PC-9 (cell line): Measurements from ENCODE around the gene STRADA. TPM values are rescaled to one million over a fixed set of nuclear protein-coding genes. Genes with fewer than 3 reads are reported as not detected.

Experiments used
- BruUV-seq: library from RNA; stranded (reverse); fragments of 400-500 nt; replicated peaks from 2 replicates; lab custom pipeline; 2021; lab: Mats Ljungman, UMichigan
- CTCF ChIA-PET: fragments of 300-600 bp; sonication (Branson Sonifier 250); formaldehyde crosslinking; loops from one replicate; lab custom pipeline; 2022; ENCODE audit warnings: antibody characterized with exemption; lab: Charles Lee
- POLR2A ChIA-PET: fragments of 300-600 bp; sonication (Branson Sonifier 250); formaldehyde crosslinking; loops from one replicate; lab custom pipeline; 2022; ENCODE audit warnings: antibody characterized with exemption; ENCODE audit not compliant: unreplicated experiment; lab: Charles Lee
- DNase-seq, 2 experiments: peaks; one replicate each; pipeline versions ENCODE4 v3.0.0 to v3.0.0-alpha.2; 2015 to 2022; ENCODE audit warnings: mixed read lengths in 1 of 2
- H2AFZ ChIP-seq: fragments of 200-600 bp; sonication (generic); 2 replicates; pipeline ENCODE4 v1.8.1; 2017; ENCODE audit warnings: antibody characterized with exemption
- H3F3A ChIP-seq: fragments of 200-600 bp; sonication (generic); 2 replicates; pipeline ENCODE4 v1.8.1; 2017; ENCODE audit warnings: antibody characterized with exemption, mild to moderate bottlenecking, low read depth; ENCODE audit not compliant: insufficient read depth
- H3K27ac ChIP-seq: fragments of 200-600 bp; sonication (generic); 2 replicates; pipeline ENCODE4 v1.6.1; 2016; ENCODE audit warnings: mixed run types
- H3K27me3 ChIP-seq: fragments of 200-600 bp; sonication (generic); 2 replicates; pipeline ENCODE4 v1.6.1; 2016; ENCODE audit warnings: low read depth, mixed run types; ENCODE audit not compliant: insufficient read depth
- H3K36me3 ChIP-seq: fragments of 200-600 bp; sonication (generic); 2 replicates; pipeline ENCODE4 v1.6.1; 2016; ENCODE audit warnings: low read depth, mixed run types
- H3K4me1 ChIP-seq: fragments of 200-600 bp; sonication (generic); replicated peaks from 2 replicates; pipeline ENCODE4 v1.6.1; 2016; ENCODE audit warnings: mixed run types; ENCODE audit not compliant: insufficient read depth
- H3K4me2 ChIP-seq: fragments of 200-600 bp; sonication (generic); 2 replicates; pipeline ENCODE4 v1.6.1; 2017; ENCODE audit warnings: mixed run types
- H3K4me3 ChIP-seq: fragments of 200-600 bp; sonication (generic); 2 replicates; pipeline ENCODE4 v1.6.1; 2016; ENCODE audit warnings: mixed run types
- H3K79me2 ChIP-seq: fragments of 200-600 bp; sonication (generic); 2 replicates; pipeline ENCODE4 v1.6.1; 2017; ENCODE audit warnings: low read depth, mixed run types
- H3K9me2 ChIP-seq: fragments of 200-600 bp; sonication (generic); 2 replicates; pipeline ENCODE4 v1.8.1; 2017; ENCODE audit warnings: mild to moderate bottlenecking; ENCODE audit not compliant: insufficient read depth
- H3K9me3 ChIP-seq: fragments of 200-600 bp; sonication (generic); 2 replicates; pipeline ENCODE4 v1.8.1; 2016; ENCODE audit warnings: low read depth; ENCODE audit not compliant: insufficient read depth
- H4K20me1 ChIP-seq: fragments of 200-600 bp; sonication (generic); 2 replicates; pipeline ENCODE4 v1.8.1; 2017; ENCODE audit not compliant: insufficient read depth
- CTCF ChIP-seq: fragments of 200-600 bp; sonication (generic); conservative IDR thresholded peaks from 2 replicates; pipeline ENCODE4 v1.6.1; 2017; ENCODE audit warnings: mixed run types, antibody characterized with exemption, mild to moderate bottlenecking, moderate library complexity
- EZH2 ChIP-seq: fragments of 200-600 bp; sonication (generic); IDR thresholded peaks from 2 replicates; pipeline ENCODE4 v1.8.0; 2017; ENCODE audit warnings: antibody characterized with exemption, low read depth
- intact Hi-C: fragments of 100-400 bp; cut with micrococcal nuclease; formaldehyde crosslinking; loops from one replicate; pipeline ENCODE4 v1.10.0; 2022; ENCODE audit not compliant: unreplicated experiment
- total RNA-seq: library from RNA; stranded (reverse); gene quantifications from 2 replicates; pipeline ENCODE4 v1.2.3, GENCODE V29; 2021

Gene STRADA
- total RNA-seq, 1 experiment from 2014 or later, result 28.8 TPM

GRCh38 chr17:63774969-63775265 lies 33.3 kb upstream of the STRADA start:
- no peaks in the 10 kb centered on the region for H3K27me3 ChIP-seq
- TSS peak; percentile 32 for BruUV-seq
- POLR2A ChIA-PET, result interaction anchor here (0.6 kb wide), 1 partner anchor 66 kb away, joined by 3 read pairs; no protein-coding TSS in a partner anchor
- H2AFZ ChIP-seq, result no peak overlapping the region
- H3K9me3 ChIP-seq, result no peaks in the 10 kb centered on the region
- peaks cover 28% of the 10 kb centered on the region for H3K36me3 ChIP-seq
- H3K27ac ChIP-seq, result peak overlapping the region; percentile 96
- peaks cover 45% of the 10 kb centered on the region for H4K20me1 ChIP-seq
- intact Hi-C loops, result loop anchor here (2.0 kb wide), 2 partner anchors 52 to 68 kb away; partner anchors contain the start of genes FTSJ3, PSMC5 and SMARCD2
- H3K4me3 ChIP-seq, result peak overlapping the region; percentile 80
- no peaks in the 10 kb centered on the region for H3K9me2 ChIP-seq
- no peak for TF ChIP-seq EZH2
- TF ChIP-seq CTCF, result no peak
- CTCF ChIA-PET, result interaction anchor here (0.6 kb wide), 1 partner anchor 998 kb away, joined by 6 read pairs; no protein-coding TSS in a partner anchor
- H3K4me2 ChIP-seq, result peak overlapping the region; percentile 90
- H3F3A ChIP-seq, result peaks cover 37% of the 10 kb centered on the region
- peaks cover 60% of the 10 kb centered on the region for H3K4me1 ChIP-seq
- DNase-seq, result no peak
- peaks cover 92% of the 10 kb centered on the region for H3K79me2 ChIP-seq

GRCh38 chr17:63774141-63774968 lies 32.8 kb upstream of the STRADA start, which contains the start of gene DDX42:
Gene DDX42 (plus strand): TSS chr17:63774170. CDS start chr17:63787050, 12,880 bp downstream.
- H3K4me2 ChIP-seq, result peak within 1 kb of the TSS; percentile 90
- H3K36me3 ChIP-seq, result peaks cover 28% of the 10 kb centered on the region
- no peaks in the 10 kb centered on the region for H3K9me2 ChIP-seq
- H3K4me3 ChIP-seq, result peak within 1 kb of the TSS; percentile 80
- H3K79me2 ChIP-seq, result peaks cover 92% of the 10 kb centered on the region
- no TSS peak for BruUV-seq
- H3K4me1 ChIP-seq, result peaks cover 58% of the 10 kb centered on the region
- CTCF ChIA-PET, result interaction anchor here (0.6 kb wide), 1 partner anchor 999 kb away, joined by 6 read pairs; no protein-coding TSS in a partner anchor
- H3K9me3 ChIP-seq, result no peaks in the 10 kb centered on the region
- H3K27ac ChIP-seq, result peak within 1 kb of the TSS; percentile 96
- H2AFZ ChIP-seq, result peak within 1 kb of the TSS; percentile 88
- peak in 1 of 2 experiments; percentile 90 for DNase-seq
- intact Hi-C loops, result loop anchor here (2.0 kb wide), 2 partner anchors 52 to 68 kb away; partner anchors contain the start of genes FTSJ3, PSMC5 and SMARCD2
- peaks cover 40% of the 10 kb centered on the region for H4K20me1 ChIP-seq
- H3F3A ChIP-seq, result peaks cover 36% of the 10 kb centered on the region
- H3K27me3 ChIP-seq, result no peaks in the 10 kb centered on the region
- TF ChIP-seq EZH2 (no peak), CTCF (no peak)
- POLR2A ChIA-PET, result interaction anchor here (0.5 to 1.7 kb wide), 10 partner anchors 13 to 982 kb away, joined by 3 to 32 read pairs (median 14); partner anchors contain the start of gene MAP3K3

- H3K79me2 ChIP-seq, result peaks cover 92% of the 10 kb centered on the region
- peak within 1 kb of the TSS; percentile 90 for H3K4me2 ChIP-seq
- H3K4me3 ChIP-seq, result peak within 1 kb of the TSS; percentile 80
- no peaks in the 10 kb centered on the region for H3K9me3 ChIP-seq
- H4K20me1 ChIP-seq, result peaks cover 44% of the 10 kb centered on the region
- H3K36me3 ChIP-seq, result peaks cover 29% of the 10 kb centered on the region
- peak within 1 kb of the TSS; percentile 96 for H3K27ac ChIP-seq
- H2AFZ ChIP-seq, result peak within 1 kb of the TSS; percentile 88
- CTCF ChIA-PET, result no interaction called here
- intact Hi-C loops, result loop anchor here (2.0 kb wide), 3 partner anchors 33 to 69 kb away; partner anchors contain the start of genes FTSJ3, PSMC5, SMARCD2 and STRADA
- no peaks in the 10 kb centered on the region for H3K9me2 ChIP-seq
- H3K27me3 ChIP-seq, result no peaks in the 10 kb centered on the region
- TF ChIP-seq CTCF (no peak), EZH2 (no peak)
- peaks cover 28% of the 10 kb centered on the region for H3F3A ChIP-seq
- peaks cover 50% of the 10 kb centered on the region for H3K4me1 ChIP-seq
- POLR2A ChIA-PET, result interaction anchor here (0.5 to 1.7 kb wide), 15 partner anchors 11 to 1486 kb away, joined by 3 to 32 read pairs (median 5); partner anchors contain the start of gene MAP3K3
- DNase-seq, result peak; percentile 96 to 99
- BruUV-seq, result no TSS peak
Observed at GRCh38 chr17:63773272-63774140, 31.9 kb upstream of the STRADA start, which contains the start of gene CCDC47. Gene CCDC47 (minus strand): TSS chr17:63773597. CDS start chr17:63766175, 7,422 bp downstream.
